MCF 10A (cell line): ENCODE data around the gene NUP153. TPM values are rescaled to one million over a fixed set of nuclear protein-coding genes. Genes with fewer than 3 reads are reported as not detected.

Experiments used
- BruUV-seq: library from RNA; stranded (reverse); fragments of 400-500 nt; replicated peaks from 2 replicates; lab custom pipeline; 2021; lab: Mats Ljungman, UMichigan
- CTCF ChIA-PET: fragments of 300-600 bp; sonication (Branson Sonifier 250); formaldehyde crosslinking; extraction: SDS; loops from one replicate; lab custom pipeline; 2021; ENCODE audit warnings: antibody characterized with exemption, inconsistent platforms; lab: Yijun Ruan, JAX
- POLR2A ChIA-PET: fragments of 300-600, 350-650 bp; sonication (Branson Sonifier 250); formaldehyde crosslinking; extraction: SDS; loops from one replicate; lab custom pipeline; 2020; ENCODE audit warnings: antibody characterized with exemption, inconsistent platforms; lab: Yijun Ruan, JAX
- DNase-seq: peaks from one replicate; pipeline ENCODE4 v3.0.0-alpha.2; 2018; ENCODE audit not compliant: unreplicated experiment
- H3K27ac Mint-ChIP-seq: one replicate; pipeline ENCODE4 v1.8.0; 2022; ENCODE audit warnings: mild to moderate bottlenecking, low read depth, mixed read lengths; ENCODE audit not compliant: unreplicated experiment
- H3K27me3 Mint-ChIP-seq: one replicate; pipeline ENCODE4 v1.8.0; 2022; ENCODE audit warnings: mixed read lengths; ENCODE audit not compliant: insufficient read depth, unreplicated experiment
- H3K36me3 Mint-ChIP-seq: one replicate; pipeline ENCODE4 v1.8.0; 2022; ENCODE audit warnings: mild to moderate bottlenecking, moderate library complexity, mixed read lengths; ENCODE audit not compliant: insufficient read depth, unreplicated experiment
- H3K4me1 Mint-ChIP-seq: one replicate; pipeline ENCODE4 v1.8.0; 2022; ENCODE audit warnings: mixed read lengths; ENCODE audit not compliant: insufficient read depth, unreplicated experiment
- H3K4me3 Mint-ChIP-seq: one replicate; pipeline ENCODE4 v1.8.0; 2022; ENCODE audit warnings: mild to moderate bottlenecking, moderate library complexity, mixed read lengths; ENCODE audit not compliant: unreplicated experiment
- H3K9me3 Mint-ChIP-seq: one replicate; pipeline ENCODE4 v1.8.0; 2022; ENCODE audit warnings: mixed read lengths; ENCODE audit not compliant: unreplicated experiment
- CTCF ChIP-seq: fragments of 200-600 bp; IDR thresholded peaks from one replicate; pipeline ENCODE4 v1.8.0; 2022; ENCODE audit warnings: antibody characterized with exemption, mild to moderate bottlenecking; ENCODE audit not compliant: unreplicated experiment
- intact Hi-C: fragments of 100-400 bp; cut with micrococcal nuclease; formaldehyde crosslinking; loops from 2 replicates; pipeline ENCODE4 v1.14.1; 2022
- total RNA-seq: library from RNA; stranded (reverse); gene quantifications from 2 replicates; pipeline ENCODE4 v1.2.3, GENCODE V29; 2022

Gene NUP153
- total RNA-seq, 1 experiment from 2014 or later: 36.5 TPM

- intact Hi-C loops: no loop called here
- H3K9me3 Mint-ChIP-seq: no peaks in the 10 kb centered on the region
- DNase-seq: no peak
- H3K4me3 Mint-ChIP-seq: no peak overlapping the region
- CTCF ChIA-PET: interaction anchor here (0.9 kb wide), 1 partner anchor 171 kb away, joined by 5 read pairs; no protein-coding TSS in a partner anchor
- H3K36me3 Mint-ChIP-seq: peaks cover 80% of the 10 kb centered on the region
- TF ChIP-seq CTCF: no peak
- POLR2A ChIA-PET: interaction anchor here (0.8 kb wide), 1 partner anchor 12 kb away, joined by 3 read pairs; no protein-coding TSS in a partner anchor
- peaks cover 20% of the 10 kb centered on the region for H3K4me1 Mint-ChIP-seq
- no TSS peak for BruUV-seq
- no peak overlapping the region for H3K27ac Mint-ChIP-seq
- H3K27me3 Mint-ChIP-seq: no peaks in the 10 kb centered on the region
These were observed 73.8 kb downstream of the NUP153 start for GRCh38 chr6:17632934-17633333.

GRCh38 chr6:17630511-17631073 lies 76.1 kb downstream of the NUP153 start:
- POLR2A ChIA-PET: interaction anchor here (0.8 kb wide), 1 partner anchor 12 kb away, joined by 3 read pairs; no protein-coding TSS in a partner anchor
- intact Hi-C loops: no loop called here
- DNase-seq: peak; percentile 30
- Mint-ChIP-seq H3K4me1 (peaks cover 20% of the 10 kb centered on the region), H3K27ac (no peak overlapping the region), H3K27me3 (no peaks in the 10 kb centered on the region), H3K9me3 (no peaks in the 10 kb centered on the region), H3K4me3 (no peak overlapping the region), H3K36me3 (peaks cover 70% of the 10 kb centered on the region)
- CTCF ChIA-PET: no interaction called here
- no peak for TF ChIP-seq CTCF
- no TSS peak for BruUV-seq

- CTCF ChIA-PET: interaction anchor here (0.7 kb wide), 1 partner anchor 473 kb away, joined by 3 read pairs; no protein-coding TSS in a partner anchor
- no peak overlapping the region for H3K27ac Mint-ChIP-seq
These were observed 76.8 kb downstream of the NUP153 start for GRCh38 chr6:17629824-17630510.

More at GRCh38 chr6:17629824-17630510, 76.8 kb downstream of the NUP153 start:
- DNase-seq: no peak
- H3K27me3 Mint-ChIP-seq: no peaks in the 10 kb centered on the region
- POLR2A ChIA-PET: no interaction called here
- BruUV-seq: no TSS peak
- H3K36me3 Mint-ChIP-seq: peaks cover 71% of the 10 kb centered on the region
- no peak overlapping the region for H3K4me3 Mint-ChIP-seq
- intact Hi-C loops: no loop called here
- TF ChIP-seq CTCF: no peak
- H3K9me3 Mint-ChIP-seq: no peaks in the 10 kb centered on the region
- H3K4me1 Mint-ChIP-seq: peaks cover 20% of the 10 kb centered on the region
